ENCODE measurements around the gene HLA-DRA.

HLA-DRA gene

DNA sequence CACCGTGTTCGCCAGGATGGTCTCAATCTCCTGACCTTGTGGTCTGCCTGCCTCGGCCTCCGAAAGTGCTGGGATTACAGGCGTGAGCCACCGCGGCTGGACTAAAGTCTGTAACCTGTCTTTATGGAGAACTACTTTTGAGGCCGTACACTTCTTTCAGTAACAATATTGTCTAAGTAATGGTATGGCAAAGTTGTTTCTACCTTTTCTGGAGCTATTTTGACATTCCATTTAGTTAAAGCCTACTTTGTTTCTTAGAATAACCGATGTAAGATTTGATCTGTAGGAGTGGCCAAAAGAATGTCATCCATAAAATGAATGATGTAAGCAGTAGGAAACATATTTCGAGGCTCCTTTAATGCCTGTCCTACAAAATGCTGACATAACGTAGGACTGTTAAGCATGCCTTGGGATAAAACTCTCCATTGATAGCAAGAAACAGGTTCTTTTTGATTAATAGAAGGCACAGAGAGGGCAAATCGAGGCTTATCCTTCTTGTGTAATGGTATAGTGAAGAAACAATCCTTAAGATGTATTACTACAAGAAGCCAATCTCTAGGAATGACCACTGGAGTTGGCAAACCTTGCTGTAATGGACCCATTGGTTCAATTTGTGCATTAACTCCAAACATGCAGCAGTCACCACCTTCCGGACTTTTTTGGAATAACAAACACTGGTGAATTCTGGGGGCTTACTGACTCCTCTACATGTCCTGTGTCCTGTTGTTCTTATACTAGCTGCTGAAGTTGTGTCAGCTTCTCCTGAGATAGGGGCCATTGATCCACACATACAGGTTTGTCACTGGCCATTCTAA is 35.9 kb downstream of the HLA-DRA start:
- no peak for DNase-seq (ENCODE audit: low read depth, low spot score)

DNA sequence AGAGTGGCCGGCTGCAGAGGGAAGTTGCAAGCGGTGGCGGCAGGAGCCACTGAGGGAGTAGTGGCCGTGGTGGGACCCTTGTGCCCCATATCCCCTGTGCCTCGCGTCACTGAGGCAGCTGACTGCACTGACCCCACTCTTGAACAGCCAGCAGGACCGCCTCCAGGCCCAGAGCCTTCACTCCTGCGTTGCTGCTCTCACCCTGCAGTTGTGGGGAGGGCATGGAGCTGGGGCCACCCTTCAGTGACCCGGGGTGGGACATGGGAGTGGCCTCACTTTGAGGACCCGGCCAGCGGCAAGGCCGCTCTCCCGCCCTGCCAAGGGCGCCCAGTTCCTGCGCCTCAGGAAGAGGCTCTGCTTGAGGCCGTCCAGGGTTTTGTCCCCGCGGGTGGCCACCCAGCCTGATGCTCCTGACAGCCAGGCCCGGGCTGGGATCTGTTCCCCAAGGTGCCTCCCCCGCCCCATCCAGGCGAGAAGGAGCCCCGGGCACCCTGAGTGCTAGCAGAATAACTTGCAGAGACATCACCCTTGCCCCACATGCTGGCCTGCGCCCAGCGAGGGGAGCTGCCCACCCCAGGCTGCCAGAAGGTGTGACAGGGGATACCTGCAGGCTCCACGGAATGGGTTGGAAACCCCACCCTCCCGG is 44.4 kb downstream of the HLA-DRA start:
- no peak for DNase-seq (ENCODE audit: low read depth, low spot score)

DNA sequence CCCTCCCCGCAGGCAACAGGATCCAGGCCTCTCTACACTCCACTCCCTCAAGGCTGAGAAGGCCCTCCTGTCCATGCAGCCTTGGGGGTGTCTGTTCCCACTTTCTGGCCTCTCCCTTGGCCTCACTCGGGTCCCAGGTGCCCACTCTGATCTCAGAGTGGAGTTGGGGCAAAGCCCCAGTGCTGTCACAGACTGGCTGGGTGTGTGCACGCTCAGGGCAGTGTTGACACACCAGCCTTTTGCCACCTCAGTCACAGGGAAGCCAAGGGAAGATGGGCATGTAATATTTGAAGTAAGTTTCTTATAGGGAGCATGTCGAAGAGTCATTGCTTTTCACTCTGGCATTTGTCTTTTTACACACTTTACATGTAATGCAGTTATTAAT is 44.9 kb downstream of the HLA-DRA start:
- DNase-seq (ENCODE audit: low read depth, low spot score) = no peak

GRCh38 chr6:32488083-32488482 is 48.4 kb downstream of the HLA-DRA start:
- no peak for DNase-seq (ENCODE audit: low read depth, low spot score)

- DNase-seq (ENCODE audit: low read depth, low spot score) = no peak
Observed at GRCh38 chr6:32491700-32492099, 52.0 kb downstream of the HLA-DRA start.

GRCh38 chr6:32492351-32492750 is 52.7 kb downstream of the HLA-DRA start:
- no peak for DNase-seq (ENCODE audit: low read depth, low spot score)

Data from brain pericyte (primary cell).